AG04450 (cell line): ENCODE data around the gene SLC6A16. TPM values are rescaled to one million over a fixed set of nuclear protein-coding genes. Genes with fewer than 3 reads are reported as not detected.
"Not testable (repeated sequence)": the region's sequence is repeated elsewhere in the genome, so short reads cannot be mapped to it uniquely, and the experiment has no call there.

Source experiments
- CTCF ChIA-PET: fragments of 300-600, 350-600 bp; formaldehyde crosslinking; extraction: SDS; loops from one replicate; lab custom pipeline; 2022; ENCODE audit warnings: antibody characterized with exemption, inconsistent platforms; lab: Charles Lee
- POLR2A ChIA-PET: fragments of 350-600 bp; formaldehyde crosslinking; extraction: SDS; loops from one replicate; lab custom pipeline; 2021; ENCODE audit warnings: antibody characterized with exemption, inconsistent platforms; lab: Yijun Ruan, JAX
- DNase-seq: peaks from one replicate; pipeline ENCODE4 v3.0.0-alpha.2; 2011; ENCODE audit warnings: low read depth, low spot score
- H3K27ac ChIP-seq: one replicate; pipeline ENCODE4 v1.5.1; 2012; ENCODE audit warnings: low read depth, low read length, control low read depth
- H3K27me3 ChIP-seq: one replicate; pipeline ENCODE4 v1.6.0; 2012; ENCODE audit warnings: low read length; ENCODE audit not compliant: control insufficient read depth, insufficient read depth
- H3K4me3 ChIP-seq: 2 replicates; pipeline ENCODE4 v1.5.1; 2011; ENCODE audit warnings: mild to moderate bottlenecking, low read depth, low read length, control low read depth
- H3K9me3 ChIP-seq: 2 replicates; pipeline ENCODE4 v1.5.1; 2012; ENCODE audit warnings: low read length; ENCODE audit not compliant: control insufficient read depth, insufficient read depth
- CTCF ChIP-seq: IDR thresholded peaks from 2 replicates; pipeline ENCODE4 v1.5.1; 2011; ENCODE audit warnings: low read depth, low read length, control low read depth, inconsistent platforms
- polyA plus RNA-seq: library from polyadenylated mRNA; depleted of rRNA; stranded (reverse); fragments of >200 nt; gene quantifications from 2 replicates; pipeline ENCODE4 v1.2.3, GENCODE V29; 2011

The SLC6A16 gene
- polyA plus RNA-seq, 1 experiment, result 1.6 TPM

- TF ChIP-seq CTCF, result no peak
- H3K27ac ChIP-seq, result no peak overlapping the region
- no peak overlapping the region for H3K4me3 ChIP-seq
- no peaks in the 10 kb centered on the region for H3K9me3 ChIP-seq
- no peaks in the 10 kb centered on the region for H3K27me3 ChIP-seq
- CTCF ChIA-PET, result no interaction called here
- no peak for DNase-seq
- POLR2A ChIA-PET, result interaction anchor here (0.6 to 0.7 kb wide), 2 partner anchors 258 to 365 kb away, joined by 3 to 8 read pairs; no protein-coding TSS in a partner anchor
Observed at GRCh38 chr19:49333811-49334288, 8.9 kb upstream of the SLC6A16 start.

- no peak overlapping the region for H3K27ac ChIP-seq
- no peaks in the 10 kb centered on the region for H3K27me3 ChIP-seq
- no peak for TF ChIP-seq CTCF
- H3K4me3 ChIP-seq, result no peak overlapping the region
- ChIA-PET POLR2A (interaction anchor here (0.7 kb wide), 1 partner anchor 366 kb away, joined by 3 read pairs; no protein-coding TSS in a partner anchor), CTCF (interaction anchor here (1.3 kb wide), 1 partner anchor 108 kb away, joined by 4 read pairs; no protein-coding TSS in a partner anchor)
- DNase-seq, result no peak
- no peaks in the 10 kb centered on the region for H3K9me3 ChIP-seq
Observed at GRCh38 chr19:49333418-49333805, 8.4 kb upstream of the SLC6A16 start.

GRCh38 chr19:49332691-49333417 is 7.9 kb upstream of the SLC6A16 start:
- not testable (repeated sequence) for H3K27me3 ChIP-seq

GRCh38 chr19:49331616-49332055 is 6.6 kb upstream of the SLC6A16 start:
- H3K27ac ChIP-seq, result no peak overlapping the region
- CTCF ChIA-PET, result interaction anchor here (1.2 kb wide), 1 partner anchor 26 kb away, joined by 3 read pairs; no protein-coding TSS in a partner anchor
- no peak for TF ChIP-seq CTCF
- H3K9me3 ChIP-seq, result no peaks in the 10 kb centered on the region
- POLR2A ChIA-PET, result interaction anchor here (0.6 kb wide), 1 partner anchor 86 kb away, joined by 3 read pairs; no protein-coding TSS in a partner anchor
- H3K4me3 ChIP-seq, result no peak overlapping the region
- H3K27me3 ChIP-seq, result no peaks in the 10 kb centered on the region
- DNase-seq, result no peak

More at GRCh38 chr19:49332691-49333417, 7.9 kb upstream of the SLC6A16 start:
- not testable (repeated sequence) for H3K27ac ChIP-seq, DNase-seq, H3K4me3 ChIP-seq, H3K9me3 ChIP-seq
- POLR2A ChIA-PET, result interaction anchor here (0.7 kb wide), 1 partner anchor 366 kb away, joined by 3 read pairs; no protein-coding TSS in a partner anchor
- CTCF ChIA-PET, result interaction anchor here (1.3 kb wide), 1 partner anchor 107 kb away, joined by 4 read pairs; no protein-coding TSS in a partner anchor

- ChIA-PET POLR2A (interaction anchor here (0.6 kb wide), 1 partner anchor 86 kb away, joined by 3 read pairs; no protein-coding TSS in a partner anchor), CTCF (interaction anchor here (1.2 kb wide), 1 partner anchor 25 kb away, joined by 3 read pairs; no protein-coding TSS in a partner anchor)
- not testable (repeated sequence) for H3K27ac ChIP-seq
Observed at GRCh38 chr19:49331187-49331586, 6.2 kb upstream of the SLC6A16 start.

More at GRCh38 chr19:49331187-49331586, 6.2 kb upstream of the SLC6A16 start:
- H3K4me3 ChIP-seq, H3K9me3 ChIP-seq, DNase-seq, H3K27me3 ChIP-seq: not testable (repeated sequence)
